K562 (cell line): ENCODE measurements around the gene OXTR. TPM values are rescaled to one million over a fixed set of nuclear protein-coding genes. Genes with fewer than 3 reads are reported as not detected.

Experiments used
- DACH1 ChIP-seq: fragments of 450-650 bp; IDR thresholded peaks from 2 replicates; pipeline ENCODE4 v1.6.1; 2018; ENCODE audit not compliant: partially characterized antibody
- ESRRB ChIP-seq: fragments of 250-450 bp; sonication (Bioruptor Pico); IDR thresholded peaks from 2 replicates; pipeline ENCODE4 v1.5.0; 2020; ENCODE audit warnings: mild to moderate bottlenecking, moderate library complexity, borderline replicate concordance
- FOSL1 ChIP-seq: fragments of 200-800 bp; sonication (Bioruptor generic); conservative IDR thresholded peaks from 2 replicates; pipeline ENCODE4 v1.6.1; 2016; ENCODE audit warnings: missing genetic modification characterization, missing compliant biosample characterization
- SMARCA4 ChIP-seq: fragments of 450-650 bp; IDR thresholded peaks from 2 replicates; pipeline ENCODE4 v1.6.1; 2016
- SMARCE1 ChIP-seq: fragments of 450-650 bp; IDR thresholded peaks from 2 replicates; pipeline ENCODE4 v1.7.1; 2016; ENCODE audit warnings: mild to moderate bottlenecking
- polyA plus RNA-seq, 8 experiments: library from polyadenylated mRNA; depleted of rRNA in 4 of 8; stranded (reverse) in 5 of 8; unstranded in 3 of 8; fragments of >200 nt; fragmentation: Nextera tagmentation in 2 of 8; fragmentation: Illumina TruSeq in 1 of 8; extraction: Ambion mirVana in 2 of 8; extraction: Trizol in 1 of 8; gene quantifications; 2 replicates each; pipeline versions ENCODE4 v1.2.1 to v1.2.3, GENCODE V29; 2011 to 2014; ENCODE audit warnings: inconsistent platforms in 1 of 8, missing spikeins in 1 of 8
- total RNA-seq, 7 experiments: library from RNA; depleted of rRNA in 6 of 7; stranded (reverse); fragments of >200 nt in 6 of 7; fragmentation: Illumina TruSeq in 2 of 7; extraction: Trizol in 2 of 7; gene quantifications; 2 replicates each; pipeline versions ENCODE4 v1.2.1 to v1.2.3, GENCODE V29; 2011 to 2021; ENCODE audit warnings: low replicate concordance in 1 of 7
- TF ChIP-seq, protein P1 (sequence below), 2 experiments: fragments of 450-650 bp; formaldehyde crosslinking in 1 of 2; IDR thresholded peaks; 2 replicates each; pipeline versions ENCODE4 v1.4.0 to v1.6.1; 2014 to 2020; ENCODE audit warnings: mild to moderate bottlenecking in 2 of 2, borderline replicate concordance in 1 of 2, low read depth in 1 of 2
- TF ChIP-seq, protein P2 (sequence below): fragments of 450-650 bp; IDR thresholded peaks from 2 replicates; pipeline ENCODE4 v1.6.1; 2018; ENCODE audit not compliant: partially characterized antibody
- TF ChIP-seq, protein P3 (sequence below): fragments of 250-450 bp; sonication (Bioruptor Pico); IDR thresholded peaks from 2 replicates; pipeline ENCODE4 v1.4.0; 2020; ENCODE audit warnings: borderline replicate concordance
- TF ChIP-seq, protein P4 (sequence below), 2 experiments: fragments of 450-650 bp in 1 of 2; sonication (generic) in 1 of 2; formaldehyde crosslinking in 1 of 2; IDR thresholded peaks in 1 of 2; conservative IDR thresholded peaks in 1 of 2; 2 replicates each; pipeline versions ENCODE4 v1.6.1 to v1.8.1; 2016 to 2023; ENCODE audit warnings: mild to moderate bottlenecking in 2 of 2, moderate library complexity in 2 of 2, inconsistent platforms in 1 of 2, missing genetic modification reagents in 1 of 2

Gene OXTR
- total and polyA plus RNA-seq, 9 of the 15 experiments (the other 6 are each of a cell fraction or from before 2014, with no cell fraction given): 0.14 to 1.3 (median 0.80) TPM

DNA sequence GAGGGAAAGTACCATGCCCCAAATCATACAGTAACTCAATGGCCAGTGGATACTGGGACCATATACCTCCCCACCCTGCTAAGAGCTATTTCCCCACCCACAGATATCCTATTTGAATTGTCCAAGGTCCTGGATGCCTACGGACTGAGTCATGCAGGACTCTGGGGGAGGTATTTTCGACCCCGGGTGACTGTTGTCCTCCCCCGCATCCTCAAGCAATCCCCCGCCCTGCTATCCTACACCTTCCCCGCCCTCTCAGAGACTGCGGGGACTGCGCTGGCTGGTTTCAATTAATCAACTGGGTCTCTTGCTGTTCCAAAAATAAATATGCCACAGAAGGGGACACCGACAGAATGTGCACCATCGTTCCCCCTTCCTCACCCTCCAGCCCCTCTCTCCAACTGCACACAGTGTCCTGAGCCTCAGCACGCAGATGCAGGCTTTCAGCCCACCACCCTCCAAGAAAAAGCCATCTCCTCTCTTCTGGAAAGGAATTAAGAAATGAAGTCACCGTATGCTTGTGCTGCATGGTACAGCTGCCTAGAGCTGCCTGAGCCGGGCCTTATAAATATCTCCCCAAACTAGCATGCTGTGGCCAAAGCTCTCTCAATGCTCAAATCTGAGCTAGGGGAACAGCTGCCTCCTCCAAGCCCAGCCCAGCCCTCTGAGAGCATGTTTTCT lies 27.7 kb downstream of the OXTR start (continued):
- TF ChIP-seq, protein P1, sequence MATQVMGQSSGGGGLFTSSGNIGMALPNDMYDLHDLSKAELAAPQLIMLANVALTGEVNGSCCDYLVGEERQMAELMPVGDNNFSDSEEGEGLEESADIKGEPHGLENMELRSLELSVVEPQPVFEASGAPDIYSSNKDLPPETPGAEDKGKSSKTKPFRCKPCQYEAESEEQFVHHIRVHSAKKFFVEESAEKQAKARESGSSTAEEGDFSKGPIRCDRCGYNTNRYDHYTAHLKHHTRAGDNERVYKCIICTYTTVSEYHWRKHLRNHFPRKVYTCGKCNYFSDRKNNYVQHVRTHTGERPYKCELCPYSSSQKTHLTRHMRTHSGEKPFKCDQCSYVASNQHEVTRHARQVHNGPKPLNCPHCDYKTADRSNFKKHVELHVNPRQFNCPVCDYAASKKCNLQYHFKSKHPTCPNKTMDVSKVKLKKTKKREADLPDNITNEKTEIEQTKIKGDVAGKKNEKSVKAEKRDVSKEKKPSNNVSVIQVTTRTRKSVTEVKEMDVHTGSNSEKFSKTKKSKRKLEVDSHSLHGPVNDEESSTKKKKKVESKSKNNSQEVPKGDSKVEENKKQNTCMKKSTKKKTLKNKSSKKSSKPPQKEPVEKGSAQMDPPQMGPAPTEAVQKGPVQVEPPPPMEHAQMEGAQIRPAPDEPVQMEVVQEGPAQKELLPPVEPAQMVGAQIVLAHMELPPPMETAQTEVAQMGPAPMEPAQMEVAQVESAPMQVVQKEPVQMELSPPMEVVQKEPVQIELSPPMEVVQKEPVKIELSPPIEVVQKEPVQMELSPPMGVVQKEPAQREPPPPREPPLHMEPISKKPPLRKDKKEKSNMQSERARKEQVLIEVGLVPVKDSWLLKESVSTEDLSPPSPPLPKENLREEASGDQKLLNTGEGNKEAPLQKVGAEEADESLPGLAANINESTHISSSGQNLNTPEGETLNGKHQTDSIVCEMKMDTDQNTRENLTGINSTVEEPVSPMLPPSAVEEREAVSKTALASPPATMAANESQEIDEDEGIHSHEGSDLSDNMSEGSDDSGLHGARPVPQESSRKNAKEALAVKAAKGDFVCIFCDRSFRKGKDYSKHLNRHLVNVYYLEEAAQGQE (IDR thresholded peaks at IDR 0.05; ENCODE audit: borderline replicate concordance): peak; percentile 52; the same call in 1 of the 2 replicates
- TF ChIP-seq, protein P1 (CRISPR knock-in tag; IDR thresholded peaks at IDR 0.05; ENCODE audit: low read depth): no peak
- TF ChIP-seq ESRRB (CRISPR knock-in tag) (no peak), DACH1 (no peak), FOSL1 (tag) (peak; percentile 77), SMARCE1 (peak; percentile 77), SMARCA4 (peak; percentile 68)
- TF ChIP-seq, protein P2, sequence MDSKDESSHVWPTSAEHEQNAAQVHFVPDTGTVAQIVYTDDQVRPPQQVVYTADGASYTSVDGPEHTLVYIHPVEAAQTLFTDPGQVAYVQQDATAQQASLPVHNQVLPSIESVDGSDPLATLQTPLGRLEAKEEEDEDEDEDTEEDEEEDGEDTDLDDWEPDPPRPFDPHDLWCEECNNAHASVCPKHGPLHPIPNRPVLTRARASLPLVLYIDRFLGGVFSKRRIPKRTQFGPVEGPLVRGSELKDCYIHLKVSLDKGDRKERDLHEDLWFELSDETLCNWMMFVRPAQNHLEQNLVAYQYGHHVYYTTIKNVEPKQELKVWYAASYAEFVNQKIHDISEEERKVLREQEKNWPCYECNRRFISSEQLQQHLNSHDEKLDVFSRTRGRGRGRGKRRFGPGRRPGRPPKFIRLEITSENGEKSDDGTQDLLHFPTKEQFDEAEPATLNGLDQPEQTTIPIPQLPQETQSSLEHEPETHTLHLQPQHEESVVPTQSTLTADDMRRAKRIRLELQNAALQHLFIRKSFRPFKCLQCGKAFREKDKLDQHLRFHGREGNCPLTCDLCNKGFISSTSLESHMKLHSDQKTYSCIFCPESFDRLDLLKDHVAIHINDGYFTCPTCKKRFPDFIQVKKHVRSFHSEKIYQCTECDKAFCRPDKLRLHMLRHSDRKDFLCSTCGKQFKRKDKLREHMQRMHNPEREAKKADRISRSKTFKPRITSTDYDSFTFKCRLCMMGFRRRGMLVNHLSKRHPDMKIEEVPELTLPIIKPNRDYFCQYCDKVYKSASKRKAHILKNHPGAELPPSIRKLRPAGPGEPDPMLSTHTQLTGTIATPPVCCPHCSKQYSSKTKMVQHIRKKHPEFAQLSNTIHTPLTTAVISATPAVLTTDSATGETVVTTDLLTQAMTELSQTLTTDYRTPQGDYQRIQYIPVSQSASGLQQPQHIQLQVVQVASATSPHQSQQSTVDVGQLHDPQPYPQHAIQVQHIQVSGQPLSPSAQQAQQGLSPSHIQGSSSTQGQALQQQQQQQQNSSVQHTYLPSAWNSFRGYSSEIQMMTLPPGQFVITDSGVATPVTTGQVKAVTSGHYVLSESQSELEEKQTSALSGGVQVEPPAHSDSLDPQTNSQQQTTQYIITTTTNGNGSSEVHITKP: peak; percentile 44
- TF ChIP-seq, protein P3, sequence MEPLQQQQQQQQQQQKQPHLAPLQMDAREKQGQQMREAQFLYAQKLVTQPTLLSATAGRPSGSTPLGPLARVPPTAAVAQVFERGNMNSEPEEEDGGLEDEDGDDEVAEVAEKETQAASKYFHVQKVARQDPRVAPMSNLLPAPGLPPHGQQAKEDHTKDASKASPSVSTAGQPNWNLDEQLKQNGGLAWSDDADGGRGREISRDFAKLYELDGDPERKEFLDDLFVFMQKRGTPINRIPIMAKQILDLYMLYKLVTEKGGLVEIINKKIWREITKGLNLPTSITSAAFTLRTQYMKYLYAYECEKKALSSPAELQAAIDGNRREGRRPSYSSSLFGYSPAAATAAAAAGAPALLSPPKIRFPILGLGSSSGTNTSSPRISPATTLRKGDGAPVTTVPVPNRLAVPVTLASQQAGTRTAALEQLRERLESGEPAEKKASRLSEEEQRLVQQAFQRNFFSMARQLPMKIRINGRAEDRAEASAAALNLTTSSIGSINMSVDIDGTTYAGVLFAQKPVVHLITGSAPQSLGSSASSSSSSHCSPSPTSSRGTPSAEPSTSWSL (CRISPR knock-in tag): no peak
- TF ChIP-seq, protein P4, sequence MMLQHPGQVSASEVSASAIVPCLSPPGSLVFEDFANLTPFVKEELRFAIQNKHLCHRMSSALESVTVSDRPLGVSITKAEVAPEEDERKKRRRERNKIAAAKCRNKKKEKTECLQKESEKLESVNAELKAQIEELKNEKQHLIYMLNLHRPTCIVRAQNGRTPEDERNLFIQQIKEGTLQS (IDR thresholded peaks at IDR 0.05): peak; percentile 80
- TF ChIP-seq, protein P4 (CRISPR knock-in tag; conservative IDR thresholded peaks at IDR 0.05): no peak
